ENCODE results near the gene TVP23C. TPM values are rescaled to one million over a fixed set of nuclear protein-coding genes. Genes with fewer than 3 reads are reported as not detected.

TVP23C gene
- total RNA-seq, 1 experiment from 2014 or later, result 7.4 TPM

DNA sequence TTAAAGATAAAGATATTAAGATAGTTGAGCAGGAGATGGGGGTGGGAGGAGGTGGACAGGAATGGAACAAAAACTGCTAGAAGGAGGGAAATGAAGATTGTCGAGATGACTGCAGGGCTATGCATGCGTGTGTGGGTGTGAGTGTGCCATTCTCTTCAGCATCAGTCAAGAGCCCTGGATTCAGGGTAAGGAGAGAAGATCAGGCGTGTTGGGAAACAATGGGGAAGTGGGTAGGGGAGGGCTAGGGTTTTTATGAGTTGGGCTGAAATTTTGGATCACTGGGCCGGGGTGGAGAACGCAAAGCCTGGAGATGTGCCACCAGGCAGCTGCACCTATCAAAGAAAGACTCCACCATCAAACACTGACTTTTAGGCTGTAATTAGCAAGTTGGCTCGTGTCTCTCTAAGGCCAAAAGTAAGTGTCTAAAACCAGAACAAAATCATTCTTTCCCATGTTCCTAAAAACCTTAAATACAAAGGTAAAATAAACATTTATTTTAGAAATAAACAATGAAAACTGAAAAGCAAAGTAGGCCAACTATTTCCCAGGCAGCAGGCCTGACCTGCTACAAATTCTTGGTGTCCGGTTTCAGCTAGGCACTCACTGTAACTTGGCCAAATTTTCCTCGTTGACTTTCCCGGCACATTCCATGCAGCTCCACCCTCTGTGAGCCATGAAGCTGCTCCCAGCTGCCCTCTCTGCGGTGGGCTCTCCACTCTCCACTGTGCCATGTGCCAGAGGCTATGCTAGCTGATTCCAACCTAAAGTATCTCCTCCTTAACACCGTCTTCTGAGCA is 100.1 kb downstream of the TVP23C start:
- H3K27ac ChIP-seq (ENCODE audit: low read depth, low read length, poor library complexity, severe bottlenecking), result no peak overlapping the region
- POLR2A ChIA-PET (ENCODE audit: low non-redundant PET), result no interaction called here
- no peaks in the 10 kb centered on the region for H3K9me3 ChIP-seq (ENCODE audit: low read depth, low read length, poor library complexity, severe bottlenecking)
- no peaks in the 10 kb centered on the region for H3K4me1 ChIP-seq (ENCODE audit: insufficient read depth, low read length, poor library complexity, severe bottlenecking)
- no peaks in the 10 kb centered on the region for H3K27me3 ChIP-seq (replicated peaks; ENCODE audit: insufficient read depth, low read depth, low read length, poor library complexity)
- CTCF ChIA-PET, result no interaction called here
- TF ChIP-seq, protein P1, sequence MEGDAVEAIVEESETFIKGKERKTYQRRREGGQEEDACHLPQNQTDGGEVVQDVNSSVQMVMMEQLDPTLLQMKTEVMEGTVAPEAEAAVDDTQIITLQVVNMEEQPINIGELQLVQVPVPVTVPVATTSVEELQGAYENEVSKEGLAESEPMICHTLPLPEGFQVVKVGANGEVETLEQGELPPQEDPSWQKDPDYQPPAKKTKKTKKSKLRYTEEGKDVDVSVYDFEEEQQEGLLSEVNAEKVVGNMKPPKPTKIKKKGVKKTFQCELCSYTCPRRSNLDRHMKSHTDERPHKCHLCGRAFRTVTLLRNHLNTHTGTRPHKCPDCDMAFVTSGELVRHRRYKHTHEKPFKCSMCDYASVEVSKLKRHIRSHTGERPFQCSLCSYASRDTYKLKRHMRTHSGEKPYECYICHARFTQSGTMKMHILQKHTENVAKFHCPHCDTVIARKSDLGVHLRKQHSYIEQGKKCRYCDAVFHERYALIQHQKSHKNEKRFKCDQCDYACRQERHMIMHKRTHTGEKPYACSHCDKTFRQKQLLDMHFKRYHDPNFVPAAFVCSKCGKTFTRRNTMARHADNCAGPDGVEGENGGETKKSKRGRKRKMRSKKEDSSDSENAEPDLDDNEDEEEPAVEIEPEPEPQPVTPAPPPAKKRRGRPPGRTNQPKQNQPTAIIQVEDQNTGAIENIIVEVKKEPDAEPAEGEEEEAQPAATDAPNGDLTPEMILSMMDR (conservative IDR thresholded peaks at IDR 0.05; ENCODE audit: low read depth, low read length), result no peak
- no peak for TF ChIP-seq EZH2 (IDR thresholded peaks at IDR 0.05; ENCODE audit: borderline replicate concordance, low read depth, low read length, poor library complexity, severe bottlenecking)
- intact Hi-C loops (cut with micrococcal nuclease; ENCODE audit: unreplicated experiment), result no loop called here
- H3K4me3 ChIP-seq (ENCODE audit: low read depth, low read length, poor library complexity, severe bottlenecking), result no peak overlapping the region
- BruUV-seq (replicated peaks), result no TSS peak
- no peak for DNase-seq (ENCODE audit: low spot score)
- H3K36me3 ChIP-seq (ENCODE audit: insufficient read depth, low read length, poor library complexity, severe bottlenecking), result no peaks in the 10 kb centered on the region

DNA sequence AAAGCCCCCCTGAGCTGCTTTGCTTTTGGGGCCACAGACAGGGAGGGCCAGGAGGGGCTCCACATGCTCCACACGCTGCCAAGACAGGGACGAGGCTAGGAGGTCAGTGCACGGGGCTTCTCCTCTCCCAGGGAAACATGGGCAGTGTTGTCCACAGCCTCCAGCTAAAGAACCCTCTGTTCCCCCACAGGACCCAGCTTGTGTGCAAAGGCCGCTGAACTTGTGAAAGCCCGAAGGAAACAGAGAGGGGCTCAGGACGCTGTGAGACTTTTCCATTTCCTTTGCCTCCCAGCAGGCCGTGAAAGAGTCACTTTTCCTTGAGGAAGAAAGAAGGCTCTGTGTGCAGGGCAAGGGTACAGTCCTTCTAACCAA is 105.6 kb downstream of the TVP23C start:
- H3K36me3 ChIP-seq (ENCODE audit: insufficient read depth, low read length, poor library complexity, severe bottlenecking), result no peaks in the 10 kb centered on the region

DNA sequence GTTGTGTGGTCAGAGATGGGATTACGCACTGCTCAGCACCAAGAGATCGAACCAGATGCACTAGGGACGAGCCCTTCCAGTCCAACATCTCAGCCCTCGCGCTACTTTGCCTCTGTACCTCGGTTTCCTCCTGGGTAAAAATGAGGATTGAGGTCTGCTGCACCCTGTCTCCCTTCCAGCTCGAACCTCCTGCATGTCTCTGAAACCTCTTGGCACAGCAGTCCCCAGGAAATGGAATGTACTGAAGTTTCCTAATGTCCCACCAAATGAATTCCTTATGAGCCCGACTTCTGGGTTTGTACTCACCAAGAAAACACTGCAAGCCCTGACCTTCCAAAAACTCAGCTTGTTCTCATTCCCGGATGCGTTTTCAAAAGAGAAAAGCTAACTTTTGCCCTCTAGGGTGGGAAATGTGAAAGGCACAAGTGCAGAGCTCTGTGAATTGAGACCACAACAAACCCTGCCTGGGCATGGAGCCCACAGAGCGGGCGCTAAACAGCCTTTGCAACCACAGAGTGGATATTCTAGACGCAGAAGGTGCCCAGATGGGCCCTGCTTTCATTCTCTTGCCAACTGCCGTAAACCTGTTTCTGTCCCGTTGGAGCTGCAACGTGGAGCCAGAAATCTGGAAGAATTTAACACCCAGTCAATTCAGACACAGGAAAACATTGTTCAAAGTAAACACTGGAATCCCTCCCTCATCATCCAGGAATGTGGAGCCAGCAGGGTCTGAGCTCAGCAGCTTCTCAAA is 106.1 kb downstream of the TVP23C start:
- no peak for TF ChIP-seq EZH2 (IDR thresholded peaks at IDR 0.05; ENCODE audit: borderline replicate concordance, low read depth, low read length, poor library complexity, severe bottlenecking)
- TF ChIP-seq, protein P1 (conservative IDR thresholded peaks at IDR 0.05; ENCODE audit: low read depth, low read length), result no peak
- H3K4me1 ChIP-seq (ENCODE audit: insufficient read depth, low read length, poor library complexity, severe bottlenecking), result no peaks in the 10 kb centered on the region
- H3K9me3 ChIP-seq (ENCODE audit: low read depth, low read length, poor library complexity, severe bottlenecking), result no peaks in the 10 kb centered on the region
- no peak overlapping the region for H3K4me3 ChIP-seq (ENCODE audit: low read depth, low read length, poor library complexity, severe bottlenecking)
- H3K27ac ChIP-seq (ENCODE audit: low read depth, low read length, poor library complexity, severe bottlenecking), result no peak overlapping the region
- no peaks in the 10 kb centered on the region for H3K27me3 ChIP-seq (replicated peaks; ENCODE audit: insufficient read depth, low read depth, low read length, poor library complexity)
- no TSS peak for BruUV-seq (replicated peaks)
- no peak for DNase-seq (ENCODE audit: low spot score)
- intact Hi-C loops (cut with micrococcal nuclease; ENCODE audit: unreplicated experiment), result no loop called here
- CTCF ChIA-PET, result no interaction called here
- POLR2A ChIA-PET (ENCODE audit: low non-redundant PET), result no interaction called here
- H3K36me3 ChIP-seq (ENCODE audit: insufficient read depth, low read length, poor library complexity, severe bottlenecking), result no peaks in the 10 kb centered on the region

More for the DNA sequence above, 105.6 kb downstream of the TVP23C start:
- TF ChIP-seq, protein P1 (conservative IDR thresholded peaks at IDR 0.05; ENCODE audit: low read depth, low read length), result no peak
- TF ChIP-seq EZH2 (IDR thresholded peaks at IDR 0.05; ENCODE audit: borderline replicate concordance, low read depth, low read length, poor library complexity, severe bottlenecking), result no peak
- BruUV-seq (replicated peaks), result no TSS peak
- no peak overlapping the region for H3K27ac ChIP-seq (ENCODE audit: low read depth, low read length, poor library complexity, severe bottlenecking)
- intact Hi-C loops (cut with micrococcal nuclease; ENCODE audit: unreplicated experiment), result no loop called here
- no peaks in the 10 kb centered on the region for H3K4me1 ChIP-seq (ENCODE audit: insufficient read depth, low read length, poor library complexity, severe bottlenecking)
- POLR2A ChIA-PET (ENCODE audit: low non-redundant PET), result no interaction called here
- H3K4me3 ChIP-seq (ENCODE audit: low read depth, low read length, poor library complexity, severe bottlenecking), result no peak overlapping the region
- H3K27me3 ChIP-seq (replicated peaks; ENCODE audit: insufficient read depth, low read depth, low read length, poor library complexity), result no peaks in the 10 kb centered on the region
- CTCF ChIA-PET, result no interaction called here
- no peak for DNase-seq (ENCODE audit: low spot score)
- no peaks in the 10 kb centered on the region for H3K9me3 ChIP-seq (ENCODE audit: low read depth, low read length, poor library complexity, severe bottlenecking)
